ENCODE data around the gene ANK2.

DNA sequence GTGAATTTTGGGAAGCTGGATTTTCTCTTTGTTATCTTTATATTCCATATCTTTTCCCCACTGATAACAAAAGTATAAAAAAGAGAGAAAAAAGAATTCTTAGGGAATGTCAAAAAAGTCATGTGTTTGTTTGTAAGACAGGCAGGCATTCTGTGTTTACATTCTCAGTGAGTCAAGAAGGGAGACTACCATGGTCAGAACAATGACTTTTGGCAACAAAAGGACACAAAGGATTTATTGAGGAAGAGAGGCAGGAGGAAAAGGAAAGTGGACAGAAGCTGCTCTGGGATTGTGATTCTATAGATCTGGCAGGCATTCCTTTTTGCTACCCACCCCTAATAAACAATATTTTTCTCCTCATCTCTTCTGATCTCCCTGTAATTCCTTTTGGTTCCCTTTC lies 5.9 kb upstream of the ANK2 start:
- TF ChIP-seq, protein P1, sequence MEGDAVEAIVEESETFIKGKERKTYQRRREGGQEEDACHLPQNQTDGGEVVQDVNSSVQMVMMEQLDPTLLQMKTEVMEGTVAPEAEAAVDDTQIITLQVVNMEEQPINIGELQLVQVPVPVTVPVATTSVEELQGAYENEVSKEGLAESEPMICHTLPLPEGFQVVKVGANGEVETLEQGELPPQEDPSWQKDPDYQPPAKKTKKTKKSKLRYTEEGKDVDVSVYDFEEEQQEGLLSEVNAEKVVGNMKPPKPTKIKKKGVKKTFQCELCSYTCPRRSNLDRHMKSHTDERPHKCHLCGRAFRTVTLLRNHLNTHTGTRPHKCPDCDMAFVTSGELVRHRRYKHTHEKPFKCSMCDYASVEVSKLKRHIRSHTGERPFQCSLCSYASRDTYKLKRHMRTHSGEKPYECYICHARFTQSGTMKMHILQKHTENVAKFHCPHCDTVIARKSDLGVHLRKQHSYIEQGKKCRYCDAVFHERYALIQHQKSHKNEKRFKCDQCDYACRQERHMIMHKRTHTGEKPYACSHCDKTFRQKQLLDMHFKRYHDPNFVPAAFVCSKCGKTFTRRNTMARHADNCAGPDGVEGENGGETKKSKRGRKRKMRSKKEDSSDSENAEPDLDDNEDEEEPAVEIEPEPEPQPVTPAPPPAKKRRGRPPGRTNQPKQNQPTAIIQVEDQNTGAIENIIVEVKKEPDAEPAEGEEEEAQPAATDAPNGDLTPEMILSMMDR (IDR thresholded peaks at IDR 0.05) = no peak
- TF ChIP-seq POLR2AphosphoS5 (IDR thresholded peaks at IDR 0.05; ENCODE audit: low read depth, low read length) = no peak
- TF ChIP-seq TCF7L2 (IDR thresholded peaks at IDR 0.05; ENCODE audit: low read depth, low read length) = no peak
- TF ChIP-seq, protein P2, sequence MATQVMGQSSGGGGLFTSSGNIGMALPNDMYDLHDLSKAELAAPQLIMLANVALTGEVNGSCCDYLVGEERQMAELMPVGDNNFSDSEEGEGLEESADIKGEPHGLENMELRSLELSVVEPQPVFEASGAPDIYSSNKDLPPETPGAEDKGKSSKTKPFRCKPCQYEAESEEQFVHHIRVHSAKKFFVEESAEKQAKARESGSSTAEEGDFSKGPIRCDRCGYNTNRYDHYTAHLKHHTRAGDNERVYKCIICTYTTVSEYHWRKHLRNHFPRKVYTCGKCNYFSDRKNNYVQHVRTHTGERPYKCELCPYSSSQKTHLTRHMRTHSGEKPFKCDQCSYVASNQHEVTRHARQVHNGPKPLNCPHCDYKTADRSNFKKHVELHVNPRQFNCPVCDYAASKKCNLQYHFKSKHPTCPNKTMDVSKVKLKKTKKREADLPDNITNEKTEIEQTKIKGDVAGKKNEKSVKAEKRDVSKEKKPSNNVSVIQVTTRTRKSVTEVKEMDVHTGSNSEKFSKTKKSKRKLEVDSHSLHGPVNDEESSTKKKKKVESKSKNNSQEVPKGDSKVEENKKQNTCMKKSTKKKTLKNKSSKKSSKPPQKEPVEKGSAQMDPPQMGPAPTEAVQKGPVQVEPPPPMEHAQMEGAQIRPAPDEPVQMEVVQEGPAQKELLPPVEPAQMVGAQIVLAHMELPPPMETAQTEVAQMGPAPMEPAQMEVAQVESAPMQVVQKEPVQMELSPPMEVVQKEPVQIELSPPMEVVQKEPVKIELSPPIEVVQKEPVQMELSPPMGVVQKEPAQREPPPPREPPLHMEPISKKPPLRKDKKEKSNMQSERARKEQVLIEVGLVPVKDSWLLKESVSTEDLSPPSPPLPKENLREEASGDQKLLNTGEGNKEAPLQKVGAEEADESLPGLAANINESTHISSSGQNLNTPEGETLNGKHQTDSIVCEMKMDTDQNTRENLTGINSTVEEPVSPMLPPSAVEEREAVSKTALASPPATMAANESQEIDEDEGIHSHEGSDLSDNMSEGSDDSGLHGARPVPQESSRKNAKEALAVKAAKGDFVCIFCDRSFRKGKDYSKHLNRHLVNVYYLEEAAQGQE (IDR thresholded peaks at IDR 0.05; ENCODE audit: insufficient read depth in 1 of 2, low read depth in 2 of 2, low read length in 1 of 2) = no peak

All from Panc1 (cell line).